ENCODE results near the gene IRS1. TPM values are rescaled to one million over a fixed set of nuclear protein-coding genes. Genes with fewer than 3 reads are reported as not detected.

Gene IRS1
- total RNA-seq, 1 experiment from 2014 or later = 12.6 TPM

GRCh38 chr2:226690461-226691024, 109.1 kb downstream of the IRS1 start:
- DNase-seq (ENCODE audit: low read depth) = no peak

- peak; percentile 81 for DNase-seq (ENCODE audit: low read depth)
These were observed 111.9 kb downstream of the IRS1 start for GRCh38 chr2:226687641-226688253.

GRCh38 chr2:226684563-226684959, 115.1 kb downstream of the IRS1 start:
- DNase-seq (ENCODE audit: low read depth) = no peak

- DNase-seq (ENCODE audit: low read depth) = no peak
These were observed 115.6 kb downstream of the IRS1 start for GRCh38 chr2:226683944-226684562.

GRCh38 chr2:226683196-226683595, 116.4 kb downstream of the IRS1 start:
- peak; percentile 56 for DNase-seq (ENCODE audit: low read depth)

Other genes with a start within 250 kb of the IRS1 start
- 4.4 and 11.6 TPM in 2 replicates for gene RHBDD1, start 36.2 kb upstream of the IRS1 start, total RNA-seq (2014; rRNA removed; shearing (Covaris generic))

Measured in M059J (cell line).